HG03575 (cell line): Measurements from ENCODE around the gene ABHD14A.
"Not testable (repeated sequence)": the region's sequence is repeated elsewhere in the genome, so short reads cannot be mapped to it uniquely, and the experiment has no call there.

Experiments used
- ATAC-seq: cut with Tn5 transposase; IDR thresholded peaks from one replicate; pipeline ENCODE4 v1.9.1; 2021; ENCODE audit not compliant: unreplicated experiment, insufficient number of reproducible peaks, low FRiP score; ENCODE audit errors: extremely low read depth

The ABHD14A gene

DNA sequence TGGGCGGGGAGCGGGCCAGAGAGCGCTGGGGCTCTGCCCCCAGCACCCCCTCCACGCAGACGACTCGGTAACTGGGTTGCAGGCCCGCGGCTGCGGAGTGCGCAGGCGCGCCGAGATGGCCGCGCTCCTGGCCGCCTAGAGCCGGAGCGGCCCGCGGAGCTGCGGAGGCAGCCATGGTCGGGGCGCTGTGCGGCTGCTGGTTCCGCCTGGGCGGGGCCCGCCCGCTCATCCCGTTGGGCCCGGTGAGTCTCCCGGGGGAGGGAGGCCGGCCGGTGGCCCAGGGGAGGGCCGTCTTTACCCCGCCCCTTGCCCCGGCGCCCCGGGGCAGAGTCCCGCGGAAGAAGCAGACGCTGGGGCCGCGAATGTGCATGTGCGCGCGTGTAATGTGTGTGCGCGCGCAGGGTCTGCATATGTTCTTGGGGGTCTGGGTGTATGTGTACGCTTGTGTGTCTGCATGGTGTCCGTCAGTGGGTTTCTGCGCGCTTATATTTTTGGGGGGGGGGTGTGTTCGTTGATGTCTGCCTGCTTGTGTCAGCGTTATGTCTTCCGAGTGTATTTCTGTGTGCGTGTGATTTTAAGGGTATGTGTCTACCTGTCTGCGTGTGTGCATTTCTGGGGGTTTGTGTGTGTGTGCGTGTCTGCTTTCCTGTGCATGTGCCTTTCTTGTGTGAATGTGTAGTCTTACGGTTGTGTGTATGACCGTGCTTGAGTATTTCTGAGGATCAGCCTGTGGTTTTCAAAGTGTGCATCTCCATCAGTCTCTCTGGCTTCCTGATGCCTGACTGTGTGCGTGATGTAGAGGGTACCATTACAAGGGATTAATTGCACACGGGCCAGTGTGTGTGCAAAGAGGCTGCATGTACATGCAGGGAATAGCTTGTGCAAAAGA lies at the start of gene ABHD14A:
TSS of gene ABHD14A (plus strand) at position 102 of the 889 bp plus-strand sequence. CDS start at position 174, 72 bp downstream.
- no peak for ATAC-seq

DNA sequence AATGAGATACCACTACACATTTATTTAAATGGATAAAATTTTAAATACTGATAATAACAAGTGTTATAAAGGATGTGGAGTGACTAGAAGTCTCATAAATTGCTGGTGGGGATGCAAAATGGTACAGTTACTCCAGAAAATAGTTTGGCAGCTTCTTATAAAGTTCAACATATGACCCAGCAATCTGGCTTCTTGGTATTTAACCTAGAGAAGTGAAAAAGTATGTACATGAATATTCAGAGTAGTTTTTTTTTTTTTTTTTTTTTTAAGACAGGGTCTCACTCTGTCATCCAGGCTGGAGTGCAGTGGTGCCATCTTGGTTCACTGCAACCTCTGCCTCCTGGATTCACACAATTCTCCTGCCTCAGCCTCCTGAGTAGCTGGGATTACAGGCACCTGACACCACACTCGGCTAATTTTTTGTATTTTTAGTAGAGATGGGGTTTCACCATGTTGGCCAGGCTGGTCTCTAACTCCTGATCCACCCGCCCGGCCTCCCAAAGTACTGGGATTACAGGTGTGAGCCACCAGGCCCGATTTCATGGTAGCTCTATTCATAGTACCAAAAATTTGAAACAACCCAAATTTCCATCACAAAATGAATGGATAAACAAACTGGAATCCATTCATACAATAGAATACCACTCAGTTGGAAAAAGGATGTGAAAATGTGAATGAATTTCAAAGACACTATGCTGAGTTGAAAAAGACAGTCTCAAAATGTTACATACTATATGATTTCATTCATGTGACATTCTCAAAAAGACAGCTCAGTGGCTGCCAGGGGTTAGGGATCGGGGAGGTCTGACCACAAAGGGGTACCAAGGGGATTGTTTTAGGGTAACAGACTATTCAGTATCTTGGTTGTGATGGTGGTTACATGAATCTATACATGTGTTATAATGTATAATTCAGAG lies 47.5 kb upstream of the ABHD14A start:
- ATAC-seq = no peak

DNA sequence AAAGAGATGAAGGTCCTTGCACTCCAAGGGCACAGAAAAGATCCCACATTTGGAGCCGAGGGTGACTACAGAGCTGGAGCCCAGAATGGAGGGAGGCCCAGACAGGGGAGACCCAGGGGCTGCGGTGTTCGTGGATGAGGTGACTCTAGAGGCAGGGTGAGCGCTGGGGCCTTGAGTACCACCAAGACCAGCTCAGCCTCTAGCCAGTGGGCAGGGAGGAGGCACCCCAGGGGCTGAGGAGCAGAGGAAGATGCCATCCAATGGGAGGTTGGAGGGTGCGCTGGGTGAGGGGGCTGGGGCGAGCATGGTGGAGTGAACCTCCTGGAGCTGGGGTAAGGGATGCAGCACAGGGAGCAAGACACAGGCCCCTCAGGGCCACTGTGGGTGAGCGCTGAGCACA lies 46.4 kb upstream of the ABHD14A start:
- ATAC-seq = no peak

DNA sequence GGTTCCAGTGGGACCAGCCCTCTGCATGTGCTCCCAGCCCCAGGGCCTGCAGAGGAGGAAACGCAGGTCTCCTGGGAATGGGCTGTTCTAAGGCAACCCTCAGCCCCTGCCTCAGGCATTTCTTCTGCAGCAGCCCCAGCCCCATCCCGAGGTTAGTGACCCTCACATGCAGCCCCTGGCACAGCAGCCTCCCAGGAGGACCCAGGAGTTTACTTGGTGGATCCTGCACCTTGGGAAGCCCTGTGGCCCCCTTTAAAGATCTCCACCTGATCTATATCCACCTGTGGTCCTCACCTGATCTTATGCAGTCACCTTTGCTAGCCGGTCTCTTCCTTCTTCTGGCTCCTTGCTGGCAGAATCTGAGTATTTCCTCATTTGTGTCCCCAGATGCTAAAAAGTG lies 45.9 kb upstream of the ABHD14A start:
- ATAC-seq = not testable (repeated sequence)

DNA sequence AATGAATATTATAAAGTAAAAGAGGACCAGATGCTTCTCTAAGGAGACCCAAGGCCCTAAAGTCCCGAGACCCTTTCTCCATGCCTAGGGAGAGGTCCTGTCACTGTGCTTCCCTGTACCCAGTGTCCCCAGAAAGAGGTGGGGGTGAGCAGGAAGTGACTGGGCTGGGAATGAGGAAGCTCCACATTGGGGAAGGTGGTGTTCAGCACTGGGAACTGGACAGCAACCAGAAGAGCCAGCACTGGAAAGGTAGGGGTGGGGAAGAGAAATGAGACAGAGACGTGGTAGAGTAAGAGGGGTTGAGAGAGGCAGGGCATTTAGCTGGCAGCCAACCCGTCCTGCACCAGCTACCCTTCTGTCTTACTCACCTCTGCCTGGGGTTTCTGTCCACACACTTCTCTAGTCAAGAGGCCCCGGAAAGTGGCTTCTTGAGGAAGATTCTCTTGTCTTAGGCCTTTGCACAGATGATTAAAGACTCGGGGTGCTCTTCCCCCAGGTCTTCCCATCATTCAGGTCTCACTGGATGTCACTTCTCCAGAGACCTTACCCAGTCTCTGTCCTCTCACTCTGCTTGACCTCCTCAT lies 45.4 kb upstream of the ABHD14A start:
- no peak for ATAC-seq

DNA sequence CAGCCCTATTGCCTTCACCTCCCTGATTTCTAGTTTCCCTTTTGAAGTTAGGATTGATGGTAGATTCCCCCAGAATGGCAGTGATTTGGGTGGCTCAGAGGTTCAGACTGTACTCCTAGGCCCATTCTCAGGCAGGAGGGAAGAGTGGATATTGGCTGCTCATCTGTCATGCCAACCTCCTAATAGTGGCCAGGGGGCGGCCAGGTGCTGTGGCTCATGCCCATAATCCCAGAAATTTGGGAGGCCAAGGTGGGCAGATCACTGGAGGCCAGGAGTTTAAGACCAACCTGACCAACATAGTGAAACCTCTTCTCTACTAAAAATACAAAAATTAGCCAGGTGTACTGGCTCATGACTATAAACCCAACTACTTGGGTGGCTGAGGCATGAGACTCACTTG lies 44.4 kb upstream of the ABHD14A start:
- ATAC-seq = no peak

DNA sequence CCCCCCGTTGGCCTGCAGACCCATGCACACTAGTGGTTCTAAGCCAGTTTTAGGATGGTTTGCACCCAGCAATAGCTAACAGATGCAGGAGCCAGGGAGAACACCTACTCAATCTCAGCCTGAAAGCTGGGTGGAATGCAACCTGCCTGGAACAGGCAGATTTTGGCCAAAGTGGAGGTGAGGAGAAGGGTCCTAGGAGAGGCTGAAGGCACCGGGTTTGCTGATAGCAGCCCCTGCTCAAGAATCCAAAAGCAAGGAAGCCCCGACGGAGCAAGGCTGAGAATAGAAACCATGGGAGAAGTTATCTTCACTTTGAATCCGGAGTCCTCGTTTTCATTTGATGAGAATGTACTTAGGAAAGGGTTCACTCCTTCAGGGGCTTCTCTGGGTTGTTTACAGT lies 43.1 kb upstream of the ABHD14A start:
- no peak for ATAC-seq

DNA sequence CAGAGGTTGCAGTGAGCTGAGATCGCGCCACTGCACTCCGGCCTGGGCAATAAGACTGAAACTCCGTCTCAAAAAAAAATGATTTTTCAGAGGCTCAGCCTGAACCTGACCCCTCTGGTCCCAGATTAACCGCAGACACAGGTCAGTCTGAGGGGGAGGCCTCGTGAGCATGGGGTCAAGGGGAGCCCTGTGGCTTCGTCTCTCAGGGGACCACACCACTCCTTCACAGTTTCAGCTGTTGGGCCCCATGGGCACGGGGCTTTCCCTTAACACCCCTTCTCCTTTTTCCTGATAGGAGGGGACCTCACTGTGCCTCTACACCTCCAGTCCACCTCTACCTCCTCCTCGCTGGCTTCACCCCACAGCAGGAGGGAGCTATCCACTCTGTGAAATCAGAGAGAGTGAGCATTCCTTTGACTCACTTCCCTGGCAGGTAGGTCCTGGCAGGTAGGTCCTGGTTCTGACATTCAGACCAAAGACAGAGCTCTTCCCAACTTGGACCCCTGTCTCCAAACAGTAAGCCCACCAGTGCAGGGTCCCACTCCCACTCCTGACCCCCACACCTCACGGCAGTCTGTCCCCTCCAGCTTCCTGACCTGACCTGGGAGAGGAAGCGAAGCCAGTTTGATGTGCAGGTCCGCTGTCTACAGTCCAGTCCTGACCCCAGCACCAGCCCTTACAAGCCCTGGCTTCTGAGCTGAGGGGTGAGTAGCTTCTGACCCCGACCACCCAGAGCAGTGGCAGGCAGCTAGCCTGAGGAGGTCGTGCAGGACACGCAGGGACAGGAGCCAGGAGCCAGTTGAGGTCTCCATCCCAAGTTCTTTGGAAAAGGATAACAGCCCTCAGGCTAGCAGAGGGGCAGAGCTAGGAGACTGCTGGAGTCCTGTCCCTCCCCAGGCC lies 42.1 kb upstream of the ABHD14A start:
- no peak for ATAC-seq

DNA sequence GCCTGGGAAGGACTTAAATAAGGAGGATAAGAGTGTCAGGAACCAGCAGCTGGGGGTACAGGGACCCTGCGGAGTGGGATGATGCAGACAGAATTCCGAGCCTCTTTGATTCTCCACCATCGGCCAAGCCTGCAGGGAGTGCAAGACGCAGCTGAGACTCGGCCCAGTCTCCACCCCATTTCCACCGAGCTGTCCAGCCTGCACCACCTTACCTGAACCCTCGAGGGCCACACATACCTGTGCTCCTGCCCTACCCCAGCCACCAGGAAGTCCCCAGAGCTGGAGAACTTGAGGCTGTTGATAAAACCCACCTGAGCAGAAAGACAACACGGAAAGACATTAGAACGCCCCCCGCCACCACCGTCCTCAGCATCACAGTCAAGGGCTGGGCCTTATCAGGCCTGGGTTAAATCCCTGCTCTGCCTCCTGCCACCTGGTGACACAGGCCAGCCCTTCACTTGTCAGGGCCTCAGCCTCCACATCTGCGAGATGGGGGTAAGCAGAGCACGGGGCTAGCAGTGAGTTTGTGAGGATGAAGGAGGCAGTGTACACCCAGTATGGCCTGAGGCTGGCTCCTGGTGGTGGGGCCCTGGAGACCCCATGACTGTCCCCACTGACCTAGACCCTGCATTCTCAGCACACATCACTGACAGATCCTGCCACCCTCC lies 41.3 kb upstream of the ABHD14A start:
- ATAC-seq = no peak

DNA sequence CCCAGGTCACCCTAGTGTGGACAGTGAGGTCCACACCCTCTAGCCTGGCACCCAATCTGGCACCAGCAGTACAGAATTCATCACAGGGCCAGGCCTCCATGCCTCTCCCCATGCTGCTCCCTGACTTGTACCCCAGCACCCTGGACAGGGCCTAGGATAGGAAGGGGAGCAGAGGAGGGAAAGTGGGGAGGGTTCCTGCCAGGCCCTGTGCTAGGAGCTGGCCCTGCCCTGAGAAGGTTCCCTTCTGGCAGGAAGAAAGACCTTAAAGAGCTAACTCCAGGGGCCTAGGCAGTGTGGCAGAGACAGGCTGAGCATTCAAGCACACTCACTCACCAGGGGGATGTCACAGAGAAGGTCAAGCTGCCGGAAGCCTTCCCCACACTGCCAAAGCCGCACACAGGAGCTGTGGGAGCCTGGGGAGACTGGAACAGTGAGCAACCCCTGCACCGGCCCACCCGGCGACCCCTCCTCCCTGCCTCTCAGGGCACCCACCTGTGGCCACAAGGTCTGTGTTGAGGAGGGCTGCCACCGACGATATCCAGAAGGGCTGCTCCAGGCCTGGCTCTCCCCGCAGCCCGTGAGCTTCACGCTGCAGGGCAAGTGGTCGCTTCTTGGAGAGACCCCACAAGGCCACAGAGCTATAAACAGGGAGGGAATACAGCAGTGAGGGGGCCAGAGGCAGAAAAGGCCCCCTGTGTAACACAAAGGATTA lies 40.6 kb upstream of the ABHD14A start:
- no peak for ATAC-seq

DNA sequence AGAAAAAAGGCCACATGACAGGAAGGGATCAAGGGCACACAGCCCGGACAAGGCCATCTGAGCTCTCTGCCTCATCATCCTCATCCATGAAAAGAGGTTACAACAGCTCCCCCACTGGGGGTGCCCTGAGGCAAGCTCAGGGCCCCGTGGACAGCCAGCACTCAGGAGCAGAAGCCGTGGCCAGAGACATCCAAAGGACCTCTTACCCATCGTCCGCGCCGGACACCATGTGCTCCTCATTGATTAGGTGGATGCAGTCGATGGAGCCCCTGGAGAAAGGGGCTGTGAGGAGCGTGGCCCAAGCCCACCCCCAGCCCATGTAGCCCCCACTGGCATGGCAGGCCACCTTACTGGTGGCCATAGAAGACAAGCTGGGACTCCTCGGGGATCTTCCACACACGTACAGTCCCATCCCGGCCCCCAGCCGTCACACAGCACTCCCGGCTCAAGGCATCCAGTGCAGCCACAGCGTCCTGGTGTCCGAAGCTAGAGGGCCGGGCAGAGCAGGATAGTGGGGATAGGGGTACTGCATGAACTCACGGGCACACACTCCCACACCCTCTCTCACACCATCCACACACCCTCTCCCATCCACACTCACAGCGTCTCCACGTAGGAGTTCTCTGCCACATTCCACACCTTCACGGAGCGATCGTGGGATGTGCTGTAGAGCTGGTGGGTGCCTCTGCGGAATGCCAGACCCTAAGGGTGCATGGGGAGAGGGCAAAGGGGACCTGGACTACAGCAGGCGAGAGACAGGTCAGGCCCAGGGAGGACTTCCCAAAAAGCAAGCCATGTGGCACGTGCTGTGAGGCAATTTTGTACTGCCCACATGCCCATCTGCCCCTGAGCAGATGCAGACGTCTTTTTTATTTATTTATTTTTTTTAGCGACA lies 39.6 kb upstream of the ABHD14A start:
- ATAC-seq = no peak

DNA sequence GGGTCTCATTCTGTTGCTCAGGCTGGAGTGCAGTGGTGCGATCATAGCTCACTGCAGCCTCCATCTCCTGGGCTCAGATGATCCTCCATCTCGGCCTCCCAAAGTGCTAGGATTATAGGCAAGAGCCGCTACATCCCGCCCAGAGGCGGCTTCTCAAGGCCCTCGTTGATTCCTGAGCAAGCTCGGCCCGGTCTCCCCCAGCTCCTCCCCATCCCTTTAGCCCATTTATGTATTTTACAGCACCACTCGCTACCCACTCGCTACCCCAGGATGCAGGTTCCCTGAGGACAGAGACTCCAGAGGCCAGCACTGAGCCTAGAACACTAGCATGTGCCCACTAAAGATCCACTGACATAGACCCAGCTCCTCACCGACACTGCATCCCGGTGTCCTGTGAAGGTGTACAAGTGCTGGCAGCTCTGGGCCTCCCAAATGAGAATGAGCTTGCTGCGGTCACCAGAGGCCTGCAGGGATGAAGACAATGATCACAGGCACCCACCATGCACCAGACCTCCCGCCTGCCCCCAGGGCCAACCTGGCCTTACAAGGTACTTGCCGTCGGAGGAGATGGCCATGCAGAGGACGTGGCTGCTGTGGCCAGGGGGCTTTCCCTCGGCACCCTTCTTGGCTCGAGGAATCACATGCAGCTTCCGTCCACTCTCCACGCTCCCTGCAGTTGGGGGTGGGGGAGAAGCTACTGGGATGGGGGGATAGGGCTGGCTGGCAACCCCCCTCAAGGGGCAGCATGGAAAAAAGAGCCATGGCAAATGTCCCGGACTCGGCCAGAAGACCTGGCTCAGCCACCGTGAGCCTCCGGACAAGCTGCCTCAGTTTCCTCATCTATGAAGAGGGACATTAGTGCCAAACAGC lies 38.7 kb upstream of the ABHD14A start:
- ATAC-seq = no peak

DNA sequence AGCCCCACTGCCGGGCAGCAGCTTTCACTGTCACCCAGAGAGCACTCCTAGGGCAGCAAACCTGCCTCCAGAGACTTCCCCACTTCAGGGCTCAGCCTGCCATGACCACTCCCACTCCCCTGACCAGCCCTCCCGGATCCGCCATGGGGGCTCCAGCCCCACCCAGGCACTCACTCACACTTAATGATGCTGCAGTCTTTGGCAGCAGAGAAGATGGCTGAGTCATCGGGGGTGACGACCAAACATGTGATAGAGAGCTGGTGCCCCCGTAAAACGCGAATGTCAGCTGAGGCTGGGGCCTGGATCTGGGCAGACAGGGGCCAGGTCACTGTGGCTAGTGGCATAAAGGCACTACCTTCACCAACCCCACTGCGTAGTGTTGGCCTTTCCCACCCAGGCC lies 37.9 kb upstream of the ABHD14A start:
- ATAC-seq = no peak

DNA sequence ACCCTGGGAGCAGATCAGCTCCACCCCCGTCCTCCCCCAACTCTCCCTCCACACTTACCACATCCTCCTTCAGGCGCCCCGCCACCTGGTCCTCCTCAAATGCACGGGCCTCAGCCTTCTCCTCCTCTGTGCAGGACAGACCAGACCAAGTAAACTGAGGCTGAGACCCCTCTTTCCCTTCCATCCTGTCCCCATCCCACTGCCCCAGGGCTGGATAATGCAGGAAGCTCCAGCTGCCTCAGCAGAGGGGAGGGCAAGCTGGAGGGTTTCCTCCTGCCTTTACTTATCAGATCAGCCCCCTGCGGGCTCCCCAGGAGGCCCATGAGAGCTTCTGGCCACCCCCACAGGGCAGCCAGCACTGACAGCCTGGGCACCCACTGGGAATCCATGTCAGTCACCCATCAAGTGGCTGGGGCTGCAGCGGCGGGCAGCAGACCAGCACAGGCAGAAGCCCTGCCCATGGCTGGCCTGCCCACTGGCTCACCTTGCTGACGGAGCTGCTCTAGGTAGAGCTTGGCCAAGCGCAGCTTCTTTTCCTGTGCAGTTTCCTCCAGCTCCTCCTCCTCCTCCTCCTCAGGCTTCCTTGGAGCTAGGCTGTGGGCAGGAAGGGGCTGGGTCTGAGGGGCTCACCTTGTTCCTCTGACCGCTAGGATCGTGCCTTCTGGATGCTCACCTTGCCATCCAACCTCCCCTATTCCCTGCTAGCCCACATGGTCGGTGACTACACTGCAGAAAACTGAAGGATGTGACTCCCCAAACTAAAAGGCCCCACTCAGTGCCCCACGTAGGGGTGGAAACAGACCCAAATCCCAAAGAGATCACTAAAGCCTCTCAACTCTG lies 37.0 kb upstream of the ABHD14A start:
- ATAC-seq = no peak
